ENCODE data around the gene FRMPD4.
"Not testable (repeated sequence)": the region's sequence is repeated elsewhere in the genome, so short reads cannot be mapped to it uniquely, and the experiment has no call there.

FRMPD4 gene

GRCh38 chrX:12138361-12139313, at the start of gene FRMPD4:
FRMPD4 (plus strand) TSS chrX:12138473; CDS start chrX:12138972, 499 bp downstream.
- DNase-seq: no peak

- no peak for DNase-seq
Observed at GRCh38 chrX:12089740-12090139, 48.5 kb upstream of the FRMPD4 start.

GRCh38 chrX:12113321-12113720, 25.0 kb upstream of the FRMPD4 start:
- DNase-seq: no peak

GRCh38 chrX:12115377-12115776, 22.9 kb upstream of the FRMPD4 start:
- no peak for DNase-seq

GRCh38 chrX:12118134-12118533, 20.1 kb upstream of the FRMPD4 start:
- no peak for DNase-seq

- no peak for DNase-seq
Observed at GRCh38 chrX:12128017-12128416, 10.3 kb upstream of the FRMPD4 start.

- no peak for DNase-seq
Observed at GRCh38 chrX:12137951-12138360, 317 bp upstream of the FRMPD4 start.

- DNase-seq: no peak
Observed at GRCh38 chrX:12139934-12140611, 1.8 kb downstream of the FRMPD4 start.

GRCh38 chrX:12141511-12141910, 3.2 kb downstream of the FRMPD4 start:
- DNase-seq: no peak

GRCh38 chrX:12142661-12143060, 4.4 kb downstream of the FRMPD4 start:
- DNase-seq: no peak

- no peak for DNase-seq
Observed at GRCh38 chrX:12145402-12145801, 7.1 kb downstream of the FRMPD4 start.

- DNase-seq: no peak
Observed at GRCh38 chrX:12149670-12150407, 11.6 kb downstream of the FRMPD4 start.

- no peak for DNase-seq
Observed at GRCh38 chrX:12153317-12153716, 15.0 kb downstream of the FRMPD4 start.

- DNase-seq: no peak
Observed at GRCh38 chrX:12153741-12154140, 15.5 kb downstream of the FRMPD4 start.

- no peak for DNase-seq
Observed at GRCh38 chrX:12159799-12160198, 21.5 kb downstream of the FRMPD4 start.

- DNase-seq: no peak
Observed at GRCh38 chrX:12162420-12162819, 24.1 kb downstream of the FRMPD4 start.

- not testable (repeated sequence) for DNase-seq
Observed at GRCh38 chrX:12164180-12164579, 25.9 kb downstream of the FRMPD4 start.

- DNase-seq: no peak
Observed at GRCh38 chrX:12170755-12171154, 32.5 kb downstream of the FRMPD4 start.

GRCh38 chrX:12174358-12174757, 36.1 kb downstream of the FRMPD4 start:
- DNase-seq: no peak

- no peak for DNase-seq
Observed at GRCh38 chrX:12197030-12197429, 58.8 kb downstream of the FRMPD4 start.

GRCh38 chrX:12206413-12206812, 68.1 kb downstream of the FRMPD4 start:
- no peak for DNase-seq

- no peak for DNase-seq
Observed at GRCh38 chrX:12210196-12210815, 72.0 kb downstream of the FRMPD4 start.

GRCh38 chrX:12210971-12211370, 72.7 kb downstream of the FRMPD4 start:
- no peak for DNase-seq
